ENCODE results near the gene UCN.

GRCh38 chr2:27261926-27262298, 46.3 kb downstream of the UCN start:
- no peak for TF ChIP-seq EP300 (IDR thresholded peaks at IDR 0.05; ENCODE audit: borderline replicate concordance)
- no peak for TF ChIP-seq CREB1 (IDR thresholded peaks at IDR 0.05; ENCODE audit: low read depth)
- no peak for TF ChIP-seq ZBTB7A (IDR thresholded peaks at IDR 0.05; ENCODE audit: low read depth)
- TF ChIP-seq, protein P1, sequence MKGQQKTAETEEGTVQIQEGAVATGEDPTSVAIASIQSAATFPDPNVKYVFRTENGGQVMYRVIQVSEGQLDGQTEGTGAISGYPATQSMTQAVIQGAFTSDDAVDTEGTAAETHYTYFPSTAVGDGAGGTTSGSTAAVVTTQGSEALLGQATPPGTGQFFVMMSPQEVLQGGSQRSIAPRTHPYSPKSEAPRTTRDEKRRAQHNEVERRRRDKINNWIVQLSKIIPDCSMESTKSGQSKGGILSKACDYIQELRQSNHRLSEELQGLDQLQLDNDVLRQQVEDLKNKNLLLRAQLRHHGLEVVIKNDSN (IDR thresholded peaks at IDR 0.05): no peak
- no peak for TF ChIP-seq CEBPB (IDR thresholded peaks at IDR 0.05)
- TF ChIP-seq FOXM1 (IDR thresholded peaks at IDR 0.05; ENCODE audit: borderline replicate concordance, low read depth): no peak

All from Ishikawa (cell line).